ENCODE results near the gene FMNL1.

The FMNL1 gene

GRCh38 chr17:45258981-45259380 is 37.3 kb downstream of the FMNL1 start:
- no peak for DNase-seq (ENCODE audit: low spot score)
- no peak for TF ChIP-seq CTCF (IDR thresholded peaks at IDR 0.05; ENCODE audit: extremely low read depth, insufficient read depth, missing control alignments)
- in situ Hi-C loops (cut with MboI; ENCODE audit: low pct_unique_long_range_greater_than_20kb, low sequenced_read_pairs, unreplicated experiment) = no loop called here

- in situ Hi-C loops (cut with MboI; ENCODE audit: low pct_unique_long_range_greater_than_20kb, low sequenced_read_pairs, unreplicated experiment) = no loop called here
- no peak for DNase-seq (ENCODE audit: low spot score)
- TF ChIP-seq CTCF (IDR thresholded peaks at IDR 0.05; ENCODE audit: extremely low read depth, insufficient read depth, missing control alignments) = no peak
These were observed 38.6 kb downstream of the FMNL1 start for GRCh38 chr17:45260204-45260783.

- peak; percentile 85 for DNase-seq (ENCODE audit: low spot score)
- TF ChIP-seq CTCF (IDR thresholded peaks at IDR 0.05; ENCODE audit: extremely low read depth, insufficient read depth, missing control alignments) = no peak
- in situ Hi-C loops (cut with MboI; ENCODE audit: low pct_unique_long_range_greater_than_20kb, low sequenced_read_pairs, unreplicated experiment) = no loop called here
These were observed 40.2 kb downstream of the FMNL1 start, which contains the start of gene SPATA32 for GRCh38 chr17:45261577-45262515. Gene SPATA32 (minus strand): TSS chr17:45262094. CDS start chr17:45262016, 78 bp downstream.

GRCh38 chr17:45262516-45263476 is 41.1 kb downstream of the FMNL1 start:
- no peak for TF ChIP-seq CTCF (IDR thresholded peaks at IDR 0.05; ENCODE audit: extremely low read depth, insufficient read depth, missing control alignments)
- no peak for DNase-seq (ENCODE audit: low spot score)
- in situ Hi-C loops (cut with MboI; ENCODE audit: low pct_unique_long_range_greater_than_20kb, low sequenced_read_pairs, unreplicated experiment) = no loop called here

- no peak for DNase-seq (ENCODE audit: low spot score)
- in situ Hi-C loops (cut with MboI; ENCODE audit: low pct_unique_long_range_greater_than_20kb, low sequenced_read_pairs, unreplicated experiment) = no loop called here
- no peak for TF ChIP-seq CTCF (IDR thresholded peaks at IDR 0.05; ENCODE audit: extremely low read depth, insufficient read depth, missing control alignments)
These were observed 41.8 kb downstream of the FMNL1 start for GRCh38 chr17:45263477-45263860.

GRCh38 chr17:45264430-45264829 is 42.7 kb downstream of the FMNL1 start:
- no peak for DNase-seq (ENCODE audit: low spot score)
- in situ Hi-C loops (cut with MboI; ENCODE audit: low pct_unique_long_range_greater_than_20kb, low sequenced_read_pairs, unreplicated experiment) = no loop called here
- TF ChIP-seq CTCF (IDR thresholded peaks at IDR 0.05; ENCODE audit: extremely low read depth, insufficient read depth, missing control alignments) = no peak

Measured in GM13977 (cell line).